Peyer's patch (tissue), 4 donors: ENCODE data around the gene INPP5F. TPM values are rescaled to one million over a fixed set of nuclear protein-coding genes. Genes with fewer than 3 reads are reported as not detected.

Experiments
- DNase-seq, 3 donors: peaks; one replicate each; pipeline ENCODE4 v3.0.0-alpha.2; 2017 to 2019
- H3K27ac ChIP-seq, 4 donors: fragments of 200-600 bp; sonication (generic); one replicate each; pipeline ENCODE4 v1.5.1; 2016 to 2019
- H3K27me3 ChIP-seq, 2 donors: fragments of 200-600 bp; sonication (generic); one replicate each; pipeline ENCODE4 v1.5.1; 2019
- H3K36me3 ChIP-seq, 3 donors: fragments of 200-600 bp; sonication (generic); one replicate each; pipeline ENCODE4 v1.5.1; 2016 to 2019
- H3K4me1 ChIP-seq, 4 donors: fragments of 200-600 bp; sonication (generic); one replicate each; pipeline ENCODE4 v1.5.1; 2016 to 2019
- H3K4me3 ChIP-seq, 4 donors: fragments of 200-600 bp; sonication (generic); 1 replicate in 3 of 4; 2 replicates in 1 of 4; pipeline ENCODE4 v1.5.1; 2016 to 2019; ENCODE audit warnings: mild to moderate bottlenecking in 1 of 4
- H3K9me3 ChIP-seq, 4 donors: fragments of 200-600 bp; sonication (generic); one replicate each; pipeline ENCODE4 v1.5.1; 2016 to 2019; ENCODE audit warnings: mild to moderate bottlenecking in 1 of 4
- CTCF ChIP-seq, 6 experiments: fragments of 450-650 bp in 4 of 6; fragments of 200-600 bp in 2 of 6; sonication (generic) in 1 of 6; IDR thresholded peaks; one replicate each; pipeline ENCODE4 v1.5.1; 2017 to 2019; ENCODE audit warnings: antibody characterized with exemption in 6 of 6, mild to moderate bottlenecking in 3 of 6, moderate library complexity in 1 of 6
- POLR2A ChIP-seq, 2 donors: fragments of 450-650 bp; IDR thresholded peaks; one replicate each; pipeline ENCODE4 v1.5.1; 2017; ENCODE audit warnings: antibody characterized with exemption in 2 of 2, mild to moderate bottlenecking in 2 of 2, moderate library complexity in 2 of 2
- total RNA-seq, 4 donors: library from RNA; depleted of rRNA; stranded (reverse); fragments of >200 nt; gene quantifications; one replicate each; pipeline ENCODE4 v1.1.0, GENCODE V29; 2016

Gene INPP5F
- total RNA-seq, 4 donors from 2014 or later = 6.5 to 37.1 (median 10.2) TPM

- Histone ChIP-seq H3K27ac (no peak overlapping the region), H3K36me3 (peaks cover 0 to 13% (median 0%) of the 10 kb centered on the region in 3 donors), H3K4me3 (peak overlapping the region in 1 of 4 donors; percentile 25), H3K4me1 (no peaks in the 10 kb centered on the region), H3K27me3 (no peaks in the 10 kb centered on the region), H3K9me3 (no peaks in the 10 kb centered on the region)
- no peak for DNase-seq
- TF ChIP-seq CTCF (IDR thresholded peaks at IDR 0.05) (no peak), POLR2A (IDR thresholded peaks at IDR 0.05) (no peak)
These were observed 93.0 kb downstream of the INPP5F start for GRCh38 chr10:119818889-119819270.

- H3K4me3 ChIP-seq = no peak overlapping the region
- no peak overlapping the region for H3K27ac ChIP-seq
- H3K4me1 ChIP-seq = no peaks in the 10 kb centered on the region
- no peaks in the 10 kb centered on the region for H3K27me3 ChIP-seq
- H3K9me3 ChIP-seq = no peaks in the 10 kb centered on the region
- no peak for DNase-seq
- TF ChIP-seq POLR2A (IDR thresholded peaks at IDR 0.05) = no peak
- no peak for TF ChIP-seq CTCF (IDR thresholded peaks at IDR 0.05)
- H3K36me3 ChIP-seq = peaks cover 0 to 18% (median 0%) of the 10 kb centered on the region in 3 donors
These were observed 95.3 kb downstream of the INPP5F start for GRCh38 chr10:119821182-119821581.

- TF ChIP-seq POLR2A (IDR thresholded peaks at IDR 0.05) = no peak
- no peak for TF ChIP-seq CTCF (IDR thresholded peaks at IDR 0.05)
- no peak overlapping the region for H3K4me3 ChIP-seq
- no peaks in the 10 kb centered on the region for H3K27me3 ChIP-seq
- no peak overlapping the region for H3K27ac ChIP-seq
- H3K4me1 ChIP-seq = no peaks in the 10 kb centered on the region
- no peak for DNase-seq
- peaks cover 0 to 27% (median 0%) of the 10 kb centered on the region in 3 donors for H3K36me3 ChIP-seq
- H3K9me3 ChIP-seq = no peaks in the 10 kb centered on the region
These were observed 98.4 kb downstream of the INPP5F start for GRCh38 chr10:119824299-119824698.

GRCh38 chr10:119826771-119827170, 100.9 kb downstream of the INPP5F start:
- H3K27me3 ChIP-seq = no peaks in the 10 kb centered on the region
- H3K9me3 ChIP-seq = no peaks in the 10 kb centered on the region
- no peak overlapping the region for H3K27ac ChIP-seq
- no peak overlapping the region for H3K4me3 ChIP-seq
- no peak for DNase-seq
- no peaks in the 10 kb centered on the region for H3K4me1 ChIP-seq
- H3K36me3 ChIP-seq = peaks cover 0 to 52% (median 0%) of the 10 kb centered on the region in 3 donors
- TF ChIP-seq POLR2A (IDR thresholded peaks at IDR 0.05) (no peak), CTCF (IDR thresholded peaks at IDR 0.05) (no peak)

- peaks cover 0 to 59% (median 0%) of the 10 kb centered on the region in 3 donors for H3K36me3 ChIP-seq
- H3K4me3 ChIP-seq = no peak overlapping the region
- DNase-seq = no peak
- no peaks in the 10 kb centered on the region for H3K9me3 ChIP-seq
- no peaks in the 10 kb centered on the region for H3K27me3 ChIP-seq
- H3K27ac ChIP-seq = no peak overlapping the region
- no peak for TF ChIP-seq POLR2A (IDR thresholded peaks at IDR 0.05)
- no peak for TF ChIP-seq CTCF (IDR thresholded peaks at IDR 0.05)
- no peaks in the 10 kb centered on the region for H3K4me1 ChIP-seq
These were observed 101.6 kb downstream of the INPP5F start for GRCh38 chr10:119827430-119827829.

- H3K9me3 ChIP-seq = no peaks in the 10 kb centered on the region
- DNase-seq = no peak
- H3K4me3 ChIP-seq = no peak overlapping the region
- H3K27me3 ChIP-seq = no peaks in the 10 kb centered on the region
- H3K4me1 ChIP-seq = no peaks in the 10 kb centered on the region
- H3K36me3 ChIP-seq = peaks cover 0 to 64% (median 0%) of the 10 kb centered on the region in 3 donors
- no peak overlapping the region for H3K27ac ChIP-seq
- TF ChIP-seq POLR2A (IDR thresholded peaks at IDR 0.05) (no peak), CTCF (IDR thresholded peaks at IDR 0.05) (no peak)
These were observed 103.6 kb downstream of the INPP5F start for GRCh38 chr10:119829429-119829828.
